HFF-Myc (cell line): ENCODE data around the gene POLD3.
A peak's percentile ranks its signal among the peaks of the same experiment; 100 is the strongest.

ENCODE experiments used
- DNase-seq: peaks from one replicate; pipeline ENCODE4 v3.0.0-alpha.2; 2011; ENCODE audit warnings: low read depth; ENCODE audit errors: extremely low read depth
- H3K4me3 ChIP-seq: replicated peaks from 2 replicates; pipeline ENCODE4 v1.5.1; 2011; ENCODE audit warnings: low read depth, mild to moderate bottlenecking, control low read depth, low read length
- TF ChIP-seq, protein P1 (sequence below): IDR thresholded peaks from 2 replicates; pipeline ENCODE4 v1.5.1; 2012; ENCODE audit warnings: mild to moderate bottlenecking, low read depth, low read length, control low read depth; ENCODE audit errors: missing control alignments

POLD3 gene

DNA sequence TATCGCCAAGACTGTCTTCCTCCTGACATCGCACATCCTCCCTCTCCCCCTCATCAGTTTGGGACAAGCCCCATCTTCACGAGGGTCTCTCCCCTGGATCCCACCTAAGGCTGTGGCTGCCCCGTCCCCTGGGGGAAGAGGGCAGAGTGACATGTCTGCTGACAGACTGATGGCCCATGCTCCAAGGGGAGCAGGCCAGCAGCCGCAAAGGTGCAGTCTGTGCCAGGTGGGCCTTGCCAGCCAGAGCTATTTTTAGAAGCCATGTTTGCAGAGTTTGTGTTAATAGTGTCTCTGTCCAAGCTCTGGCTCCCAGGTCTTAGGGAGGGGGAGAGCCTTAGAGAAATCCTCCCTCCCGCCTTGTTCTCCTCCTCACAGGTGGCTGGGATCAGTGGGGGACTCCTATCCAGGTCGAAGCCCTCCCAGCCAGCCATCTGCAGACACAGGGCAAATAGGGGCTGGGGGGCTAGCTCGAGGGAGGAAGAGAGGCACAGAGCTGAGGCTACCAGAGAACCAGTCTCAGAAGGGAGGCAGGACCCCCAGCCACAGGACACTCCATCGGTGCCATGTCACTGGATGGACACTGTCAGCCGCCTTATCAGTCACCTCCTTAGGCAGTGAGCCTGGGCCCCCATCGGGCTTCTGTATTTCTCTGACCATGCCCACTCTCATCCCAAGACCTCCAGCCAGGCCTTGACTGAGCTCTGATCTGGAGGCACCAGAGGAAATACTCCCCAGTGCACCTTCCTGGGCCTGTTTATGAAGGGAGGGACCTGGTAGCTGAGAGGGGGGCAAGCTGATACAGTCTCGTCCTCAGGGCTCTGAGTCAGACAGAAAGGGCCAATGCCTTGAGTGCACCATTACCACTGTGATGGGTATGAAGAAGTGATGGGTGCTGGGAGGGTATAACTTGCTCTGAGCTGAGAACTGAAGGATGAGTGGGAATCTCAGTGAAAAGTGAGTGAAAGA is 89.6 kb downstream of the POLD3 start:
- TF ChIP-seq, protein P1, sequence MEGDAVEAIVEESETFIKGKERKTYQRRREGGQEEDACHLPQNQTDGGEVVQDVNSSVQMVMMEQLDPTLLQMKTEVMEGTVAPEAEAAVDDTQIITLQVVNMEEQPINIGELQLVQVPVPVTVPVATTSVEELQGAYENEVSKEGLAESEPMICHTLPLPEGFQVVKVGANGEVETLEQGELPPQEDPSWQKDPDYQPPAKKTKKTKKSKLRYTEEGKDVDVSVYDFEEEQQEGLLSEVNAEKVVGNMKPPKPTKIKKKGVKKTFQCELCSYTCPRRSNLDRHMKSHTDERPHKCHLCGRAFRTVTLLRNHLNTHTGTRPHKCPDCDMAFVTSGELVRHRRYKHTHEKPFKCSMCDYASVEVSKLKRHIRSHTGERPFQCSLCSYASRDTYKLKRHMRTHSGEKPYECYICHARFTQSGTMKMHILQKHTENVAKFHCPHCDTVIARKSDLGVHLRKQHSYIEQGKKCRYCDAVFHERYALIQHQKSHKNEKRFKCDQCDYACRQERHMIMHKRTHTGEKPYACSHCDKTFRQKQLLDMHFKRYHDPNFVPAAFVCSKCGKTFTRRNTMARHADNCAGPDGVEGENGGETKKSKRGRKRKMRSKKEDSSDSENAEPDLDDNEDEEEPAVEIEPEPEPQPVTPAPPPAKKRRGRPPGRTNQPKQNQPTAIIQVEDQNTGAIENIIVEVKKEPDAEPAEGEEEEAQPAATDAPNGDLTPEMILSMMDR: no peak
- no peak for DNase-seq
- no peak overlapping the region for H3K4me3 ChIP-seq

DNA sequence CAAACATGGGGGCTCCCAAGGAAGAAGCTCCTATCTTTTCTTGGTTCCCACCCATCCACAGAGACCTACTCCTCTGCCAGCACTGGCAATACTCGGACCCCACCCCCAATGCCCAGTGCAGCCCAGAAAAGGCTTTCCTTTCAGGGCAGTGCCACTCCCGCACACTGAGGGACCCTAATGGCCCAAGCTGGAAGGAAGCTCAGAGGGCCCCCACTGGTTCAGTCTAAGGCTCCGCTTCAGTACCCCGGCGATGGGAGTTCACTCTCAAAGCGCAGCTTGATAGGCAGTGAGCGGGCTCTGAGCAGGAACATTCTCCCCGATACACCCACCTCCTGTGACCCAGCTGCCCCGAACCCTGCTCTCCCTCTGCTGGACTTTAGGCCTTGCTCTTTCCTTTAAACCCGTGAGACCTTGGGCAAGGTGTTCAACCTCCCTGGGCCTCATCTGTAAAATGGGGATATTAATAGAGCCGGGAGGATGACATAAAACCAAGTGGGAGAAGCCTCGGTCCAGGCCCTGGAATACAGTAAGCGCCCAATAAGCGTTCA is 90.4 kb downstream of the POLD3 start:
- TF ChIP-seq, protein P1: no peak
- H3K4me3 ChIP-seq: no peak overlapping the region
- DNase-seq: no peak

DNA sequence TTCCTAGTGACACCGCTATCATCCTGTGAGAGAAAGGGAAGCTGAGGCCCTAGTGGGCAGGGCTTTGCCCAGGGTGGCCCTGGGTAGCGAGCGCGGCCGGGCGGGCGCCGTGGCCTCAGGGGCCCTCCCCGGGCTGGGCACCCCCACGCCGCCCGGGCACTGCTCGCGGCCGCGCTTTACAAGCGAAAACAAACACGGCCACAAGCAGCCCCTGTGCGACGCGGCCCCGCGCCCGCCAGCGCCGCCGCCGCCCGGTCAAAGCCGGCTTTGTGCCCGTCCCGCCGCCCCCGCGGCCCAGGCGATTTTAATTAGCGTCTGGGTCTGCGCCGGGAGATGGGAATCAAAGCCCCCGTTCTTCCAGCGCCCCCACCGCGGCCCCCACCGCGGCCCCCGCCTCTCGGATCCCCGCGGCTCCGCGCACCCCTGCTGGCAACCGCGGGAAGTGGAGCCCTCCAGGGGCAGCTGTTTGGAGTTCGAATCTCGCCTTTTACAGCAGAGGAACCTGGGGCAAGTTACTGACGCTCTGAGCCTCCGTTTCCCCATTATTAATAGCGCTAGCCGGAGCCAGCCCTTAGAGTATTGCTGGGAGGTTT is 91.0 kb downstream of the POLD3 start:
- TF ChIP-seq, protein P1: peak; percentile 45
- DNase-seq: no peak

DNA sequence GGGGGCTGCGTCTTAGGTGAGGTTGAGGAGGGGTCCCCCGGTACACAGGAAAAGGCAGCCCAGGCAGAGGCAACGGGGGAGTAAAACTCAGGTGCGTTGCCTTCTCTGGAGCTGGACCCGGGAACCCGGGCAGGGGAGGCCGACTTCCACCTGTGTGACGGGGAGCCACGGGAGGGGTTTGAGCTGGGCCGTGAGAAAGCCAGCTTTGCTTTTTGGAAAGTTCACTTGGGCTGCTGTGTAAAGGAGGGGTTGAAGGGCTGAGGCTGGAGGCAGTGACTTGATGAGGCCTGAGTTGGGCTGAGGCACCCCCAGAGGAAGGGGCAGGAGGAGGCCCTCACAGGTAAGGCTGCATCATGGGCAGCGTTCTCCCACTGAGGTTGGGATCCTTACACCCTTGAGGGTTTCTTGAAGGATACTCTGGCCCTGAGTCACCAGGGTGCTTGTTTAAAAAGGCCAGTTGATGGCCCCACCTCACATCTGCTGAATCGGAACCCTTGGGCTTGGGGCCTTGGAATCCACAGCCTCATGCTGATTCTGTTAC is 91.6 kb downstream of the POLD3 start:
- DNase-seq: no peak
- peak overlapping the region; percentile 3 for H3K4me3 ChIP-seq
- TF ChIP-seq, protein P1: no peak

More for the DNA sequence above, 91.0 kb downstream of the POLD3 start:
- H3K4me3 ChIP-seq: peak overlapping the region; percentile 3

DNA sequence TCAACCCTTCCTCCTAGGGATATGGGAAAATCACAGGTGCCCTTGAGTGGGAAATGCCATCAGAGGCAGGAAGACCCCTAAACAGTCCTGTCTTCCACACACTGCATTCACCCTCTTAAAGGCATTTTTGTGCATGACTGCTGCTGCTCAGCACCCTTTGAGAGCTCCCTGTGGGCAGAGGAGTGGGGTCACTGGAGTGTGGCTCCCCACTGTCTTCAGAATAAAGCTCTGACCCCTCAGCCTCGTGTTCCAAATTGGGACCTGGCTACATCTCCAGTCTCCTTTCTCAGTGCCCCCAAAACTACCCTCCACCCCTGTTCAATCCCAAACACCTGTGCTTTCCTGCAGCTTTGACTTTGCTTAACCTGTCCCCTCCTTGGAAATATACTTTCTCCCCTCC is 92.3 kb downstream of the POLD3 start:
- TF ChIP-seq, protein P1: no peak
- no peak overlapping the region for H3K4me3 ChIP-seq
- no peak for DNase-seq

DNA sequence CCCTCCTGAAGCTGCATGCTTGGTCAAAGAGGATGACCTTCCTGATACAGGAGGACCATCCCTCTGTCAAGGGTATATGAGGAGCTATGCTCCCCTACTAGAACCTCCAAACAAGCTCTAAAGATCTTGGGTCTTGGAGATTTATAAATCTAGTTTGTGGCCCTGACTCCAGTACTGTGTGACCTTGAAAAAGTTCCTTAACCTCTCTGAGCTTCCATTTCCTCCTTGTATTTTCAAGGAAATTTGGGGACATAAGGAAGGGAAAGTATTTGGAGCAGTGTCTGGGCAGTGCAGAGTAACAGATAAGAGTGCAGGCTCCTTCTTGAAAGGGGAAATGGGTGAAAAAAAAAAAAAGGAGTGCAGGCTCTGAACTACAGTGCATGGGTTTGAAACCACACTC is 93.0 kb downstream of the POLD3 start:
- no peak overlapping the region for H3K4me3 ChIP-seq
- no peak for DNase-seq
- TF ChIP-seq, protein P1: no peak
